GM12864 (cell line): ENCODE measurements around the gene GABRA4.

Source experiments
- DNase-seq: peaks from one replicate; pipeline ENCODE4 v3.0.0-alpha.2; 2011; ENCODE audit warnings: low read depth
- H3K4me3 ChIP-seq: 2 replicates; pipeline ENCODE4 v1.5.1; 2011; ENCODE audit warnings: mild to moderate bottlenecking, low read depth, low read length, control low read depth
- TF ChIP-seq, protein P1 (sequence below): IDR thresholded peaks from 2 replicates; pipeline ENCODE4 v1.5.1; 2011; ENCODE audit warnings: low read depth, mild to moderate bottlenecking, moderate library complexity, low read length, control low read depth, inconsistent platforms; ENCODE audit errors: missing control alignments

The GABRA4 gene

DNA sequence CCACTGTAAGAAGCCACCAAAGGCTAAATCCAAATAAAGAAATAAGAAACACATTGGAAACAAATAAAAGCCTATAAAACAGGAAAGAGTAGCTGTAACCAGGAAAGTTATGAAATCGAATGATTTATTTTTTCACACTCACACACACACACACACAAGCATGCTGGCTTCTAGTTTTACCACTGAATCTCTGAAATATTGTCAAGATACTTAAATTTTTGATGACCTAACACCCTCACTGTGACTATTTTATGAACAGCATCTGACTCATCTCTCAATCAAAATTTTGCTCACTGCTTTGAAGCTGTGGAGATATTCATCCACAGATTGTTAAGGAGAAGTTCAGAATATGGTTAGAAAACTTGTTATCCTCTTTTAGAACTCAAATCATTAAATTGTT is 24.1 kb upstream of the GABRA4 start:
- TF ChIP-seq, protein P1, sequence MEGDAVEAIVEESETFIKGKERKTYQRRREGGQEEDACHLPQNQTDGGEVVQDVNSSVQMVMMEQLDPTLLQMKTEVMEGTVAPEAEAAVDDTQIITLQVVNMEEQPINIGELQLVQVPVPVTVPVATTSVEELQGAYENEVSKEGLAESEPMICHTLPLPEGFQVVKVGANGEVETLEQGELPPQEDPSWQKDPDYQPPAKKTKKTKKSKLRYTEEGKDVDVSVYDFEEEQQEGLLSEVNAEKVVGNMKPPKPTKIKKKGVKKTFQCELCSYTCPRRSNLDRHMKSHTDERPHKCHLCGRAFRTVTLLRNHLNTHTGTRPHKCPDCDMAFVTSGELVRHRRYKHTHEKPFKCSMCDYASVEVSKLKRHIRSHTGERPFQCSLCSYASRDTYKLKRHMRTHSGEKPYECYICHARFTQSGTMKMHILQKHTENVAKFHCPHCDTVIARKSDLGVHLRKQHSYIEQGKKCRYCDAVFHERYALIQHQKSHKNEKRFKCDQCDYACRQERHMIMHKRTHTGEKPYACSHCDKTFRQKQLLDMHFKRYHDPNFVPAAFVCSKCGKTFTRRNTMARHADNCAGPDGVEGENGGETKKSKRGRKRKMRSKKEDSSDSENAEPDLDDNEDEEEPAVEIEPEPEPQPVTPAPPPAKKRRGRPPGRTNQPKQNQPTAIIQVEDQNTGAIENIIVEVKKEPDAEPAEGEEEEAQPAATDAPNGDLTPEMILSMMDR, result no peak
- no peak for DNase-seq
- H3K4me3 ChIP-seq, result no peak overlapping the region

DNA sequence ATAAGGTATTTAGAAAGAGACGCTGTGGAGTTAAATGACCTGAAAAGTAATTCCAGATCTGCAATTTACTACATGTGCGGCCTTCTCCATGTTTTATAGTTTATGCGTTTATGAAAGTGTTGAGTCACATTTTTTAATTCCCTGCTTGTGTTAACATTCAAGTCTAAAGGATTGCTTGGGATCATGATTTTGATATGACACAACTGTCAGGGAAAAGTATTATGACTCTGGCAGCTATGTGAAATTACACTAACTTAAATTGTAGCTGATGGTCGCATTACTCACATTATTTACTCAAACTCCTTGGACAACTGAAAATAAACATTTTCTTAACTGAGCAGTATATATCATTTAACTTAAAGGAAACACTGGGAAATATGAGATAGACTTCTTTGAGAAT is 23.7 kb upstream of the GABRA4 start:
- TF ChIP-seq, protein P1, result no peak
- no peak for DNase-seq
- H3K4me3 ChIP-seq, result no peak overlapping the region

- TF ChIP-seq, protein P1, result no peak
- DNase-seq, result no peak
- no peak overlapping the region for H3K4me3 ChIP-seq
Observed at GRCh38 chr4:47013373-47013772, 20.0 kb upstream of the GABRA4 start.

DNA sequence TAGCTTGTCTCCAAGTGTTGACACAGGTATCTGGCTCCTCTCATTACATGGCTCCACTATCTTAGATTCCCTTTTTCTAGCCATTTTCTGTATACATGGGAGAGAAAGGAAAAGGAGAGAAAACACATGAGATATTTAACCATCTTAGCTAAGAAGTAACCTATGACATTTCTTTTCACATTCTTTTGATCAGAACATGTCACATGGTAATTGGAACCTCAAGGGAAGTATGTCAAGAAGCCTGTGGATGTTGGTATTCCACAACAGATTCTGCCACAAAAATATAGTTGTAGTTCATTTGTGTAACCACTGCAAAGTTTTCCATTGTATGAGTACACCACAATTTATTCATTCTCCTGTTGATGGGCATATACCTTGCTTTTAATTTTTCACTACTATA is 19.3 kb upstream of the GABRA4 start:
- TF ChIP-seq, protein P1, result no peak
- DNase-seq, result no peak
- no peak overlapping the region for H3K4me3 ChIP-seq

DNA sequence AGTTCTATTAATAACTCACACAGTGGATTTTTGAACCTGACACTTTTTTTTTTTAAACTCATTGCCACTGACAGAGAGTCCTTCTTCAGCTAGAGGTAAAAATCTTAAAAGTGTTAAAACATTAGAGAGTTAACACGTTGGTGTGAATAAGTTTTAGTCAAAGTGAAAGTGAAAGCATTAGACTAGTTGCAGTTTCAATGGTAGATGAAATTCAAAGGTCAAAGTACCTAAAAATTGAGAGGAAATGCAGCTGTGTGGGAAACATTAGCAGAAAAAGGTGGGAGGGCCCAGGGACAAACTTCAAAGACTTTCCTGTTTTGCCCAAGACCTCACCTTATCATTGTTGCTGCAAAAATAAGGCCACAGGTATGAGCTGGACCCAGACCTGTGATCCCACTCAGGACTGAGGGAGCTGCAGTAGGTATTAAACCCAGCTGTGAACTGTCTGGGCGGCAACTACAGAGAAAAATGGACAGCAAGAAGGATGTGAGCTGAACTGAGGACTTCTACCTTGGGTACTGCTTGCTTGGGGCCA is 17.6 kb upstream of the GABRA4 start:
- H3K4me3 ChIP-seq, result no peak overlapping the region
- TF ChIP-seq, protein P1, result no peak
- peak; percentile 30 for DNase-seq

GRCh38 chr4:47010347-47010911 is 17.0 kb upstream of the GABRA4 start:
- H3K4me3 ChIP-seq, result no peak overlapping the region
- TF ChIP-seq, protein P1, result no peak
- DNase-seq, result no peak

DNA sequence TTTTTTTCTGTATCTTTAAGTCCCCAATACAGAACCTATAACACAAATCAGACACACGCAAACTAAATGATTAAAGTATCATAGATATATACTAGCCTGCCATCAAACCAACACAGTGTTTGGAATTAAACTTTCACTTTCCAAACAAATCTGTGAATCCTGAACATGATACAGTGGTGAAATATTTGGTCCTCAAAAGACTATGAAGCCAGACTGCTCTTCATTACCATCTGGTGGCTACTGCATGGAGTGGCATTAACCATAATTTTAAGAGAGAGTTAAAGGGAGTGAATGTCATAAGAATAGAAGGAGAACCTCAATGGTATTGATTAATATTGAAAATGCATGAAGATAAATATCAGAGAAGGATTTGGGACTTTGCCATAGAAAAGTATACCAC is 9.2 kb upstream of the GABRA4 start:
- DNase-seq, result no peak
- no peak overlapping the region for H3K4me3 ChIP-seq
- TF ChIP-seq, protein P1, result peak; percentile 37
